ENCODE data around the gene BARHL1. TPM values are rescaled to one million over a fixed set of nuclear protein-coding genes. Genes with fewer than 3 reads are reported as not detected.

Gene BARHL1
- total and polyA plus RNA-seq, 2 of the 4 experiments (the other 2 are of a cell fraction), result not detected

DNA sequence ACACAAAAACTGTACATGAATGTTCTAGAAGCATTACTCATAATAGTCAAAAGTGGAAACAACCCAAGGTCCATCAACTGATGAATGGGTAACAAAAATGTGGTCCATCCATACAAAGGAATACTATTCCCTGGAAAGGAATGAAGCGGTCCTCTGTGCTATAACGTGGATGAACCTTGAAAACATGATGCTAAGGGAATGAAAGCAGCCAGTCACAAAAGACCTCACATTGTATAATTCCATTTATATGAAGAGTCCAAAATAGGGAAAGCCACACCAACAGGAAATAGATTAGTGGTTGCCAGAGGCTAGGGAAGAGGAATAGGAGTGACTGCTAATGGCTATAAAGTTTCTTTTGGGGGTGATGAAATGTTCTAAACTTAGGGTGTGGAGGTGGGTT lies 22.7 kb upstream of the BARHL1 start:
- Histone ChIP-seq H2BK120ac (ENCODE audit: low read depth, low read length) (no peak overlapping the region), H4K5ac (ENCODE audit: low read depth, low read length) (no peak overlapping the region), H3K4ac (ENCODE audit: low read depth, low read length) (no peak overlapping the region), H3K27me3 (ENCODE audit: control insufficient read depth, insufficient read depth, low read length) (peaks cover 50% of the 10 kb centered on the region), H3K9me3 (ENCODE audit: control insufficient read depth, insufficient read depth, low read length) (no peaks in the 10 kb centered on the region), H2BK20ac (ENCODE audit: low read depth, low read length) (no peak overlapping the region), H3K4me1 (ENCODE audit: control insufficient read depth, insufficient read depth, low read length) (no peaks in the 10 kb centered on the region), H3K4me2 (ENCODE audit: low read depth, low read length) (no peak overlapping the region), H3K9ac (ENCODE audit: low read depth, low read length) (no peak overlapping the region), H3K9me1 (ENCODE audit: insufficient read depth, low read length) (no peaks in the 10 kb centered on the region), H3K23ac (ENCODE audit: low read depth, low read length) (no peak overlapping the region), H3K27ac (ENCODE audit: insufficient read depth, low read length) (no peak overlapping the region), H3K79me1 (ENCODE audit: low read depth in 1 of 2, low read length in 2 of 2) (no peaks in the 10 kb centered on the region), H4K20me1 (ENCODE audit: insufficient read depth, low read length) (no peaks in the 10 kb centered on the region), H2AK5ac (ENCODE audit: low read depth, low read length) (no peak overlapping the region), H2BK5ac (ENCODE audit: low read depth, low read length, poor library complexity, severe bottlenecking) (no peak overlapping the region), H3K4me3 (ENCODE audit: insufficient read depth, low read depth, low read length) (no peak overlapping the region), H2BK15ac (ENCODE audit: low read depth, low read length) (no peak overlapping the region), H3K36me3 (ENCODE audit: control insufficient read depth, insufficient read depth, low read length) (no peaks in the 10 kb centered on the region), H3K18ac (ENCODE audit: low read depth, low read length) (no peak overlapping the region), H4K8ac (ENCODE audit: low read depth in 2 of 2, low read length in 2 of 2) (no peak overlapping the region), H4K91ac (ENCODE audit: insufficient read depth, low read depth, low read length) (no peak overlapping the region), H2AK9ac (replicated peaks; ENCODE audit: low read depth, low read length, poor library complexity) (no peak overlapping the region), H3K14ac (replicated peaks; ENCODE audit: low read depth, low read length) (no peak overlapping the region), H3K56ac (ENCODE audit: extremely low read depth, insufficient read depth, low read length) (no peak overlapping the region), H2AFZ (replicated peaks; ENCODE audit: low read length, poor library complexity) (no peak overlapping the region)
- dilution Hi-C loops (cut with HindIII; ENCODE audit: low sequenced_read_pairs, unreplicated experiment) (no loop called here), in situ Hi-C loops (cut with MboI; ENCODE audit: low sequenced_read_pairs) (no loop called here), intact Hi-C loops (cut with micrococcal nuclease) (no loop called here)
- WGBS, 2 experiments (ENCODE audit: extremely low coverage in 2 of 2, insufficient read length in 1 of 2), result no CpG with 5 or more reads among the region's 2 CpGs
- no TSS peak for BruUV-seq (replicated peaks)
- ChIA-PET CTCF (no interaction called here), POLR2A (ENCODE audit: unreplicated experiment) (no interaction called here)
- DNase-seq (no peak), ATAC-seq (ENCODE audit: low read depth) (no peak)
- TF ChIP-seq CHD1 (IDR thresholded peaks at IDR 0.05; ENCODE audit: low read depth, low read length) (no peak), BHLHE40 (IDR thresholded peaks at IDR 0.05; ENCODE audit: low read depth, low read length) (no peak), MAFK (IDR thresholded peaks at IDR 0.05; ENCODE audit: low read depth, low read length) (no peak), NFE2L2 (IDR thresholded peaks at IDR 0.05; ENCODE audit: low read depth, low read length) (no peak), RCOR1 (IDR thresholded peaks at IDR 0.05; ENCODE audit: insufficient replicate concordance, low read length) (no peak), CEBPB (IDR thresholded peaks at IDR 0.05; ENCODE audit: low read depth, low read length) (no peak), MAZ (IDR thresholded peaks at IDR 0.05; ENCODE audit: borderline replicate concordance, low read depth, low read length) (no peak), SMC3 (IDR thresholded peaks at IDR 0.05; ENCODE audit: low read depth, low read length) (no peak)
- TF ChIP-seq, protein P1, sequence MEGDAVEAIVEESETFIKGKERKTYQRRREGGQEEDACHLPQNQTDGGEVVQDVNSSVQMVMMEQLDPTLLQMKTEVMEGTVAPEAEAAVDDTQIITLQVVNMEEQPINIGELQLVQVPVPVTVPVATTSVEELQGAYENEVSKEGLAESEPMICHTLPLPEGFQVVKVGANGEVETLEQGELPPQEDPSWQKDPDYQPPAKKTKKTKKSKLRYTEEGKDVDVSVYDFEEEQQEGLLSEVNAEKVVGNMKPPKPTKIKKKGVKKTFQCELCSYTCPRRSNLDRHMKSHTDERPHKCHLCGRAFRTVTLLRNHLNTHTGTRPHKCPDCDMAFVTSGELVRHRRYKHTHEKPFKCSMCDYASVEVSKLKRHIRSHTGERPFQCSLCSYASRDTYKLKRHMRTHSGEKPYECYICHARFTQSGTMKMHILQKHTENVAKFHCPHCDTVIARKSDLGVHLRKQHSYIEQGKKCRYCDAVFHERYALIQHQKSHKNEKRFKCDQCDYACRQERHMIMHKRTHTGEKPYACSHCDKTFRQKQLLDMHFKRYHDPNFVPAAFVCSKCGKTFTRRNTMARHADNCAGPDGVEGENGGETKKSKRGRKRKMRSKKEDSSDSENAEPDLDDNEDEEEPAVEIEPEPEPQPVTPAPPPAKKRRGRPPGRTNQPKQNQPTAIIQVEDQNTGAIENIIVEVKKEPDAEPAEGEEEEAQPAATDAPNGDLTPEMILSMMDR (conservative IDR thresholded peaks at IDR 0.05; ENCODE audit: low read depth, low read length), result no peak
- TF ChIP-seq, protein P2, sequence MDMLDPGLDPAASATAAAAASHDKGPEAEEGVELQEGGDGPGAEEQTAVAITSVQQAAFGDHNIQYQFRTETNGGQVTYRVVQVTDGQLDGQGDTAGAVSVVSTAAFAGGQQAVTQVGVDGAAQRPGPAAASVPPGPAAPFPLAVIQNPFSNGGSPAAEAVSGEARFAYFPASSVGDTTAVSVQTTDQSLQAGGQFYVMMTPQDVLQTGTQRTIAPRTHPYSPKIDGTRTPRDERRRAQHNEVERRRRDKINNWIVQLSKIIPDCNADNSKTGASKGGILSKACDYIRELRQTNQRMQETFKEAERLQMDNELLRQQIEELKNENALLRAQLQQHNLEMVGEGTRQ (IDR thresholded peaks at IDR 0.05; ENCODE audit: low read depth, low read length), result no peak

Measured in IMR-90 (cell line).